ENCODE results near the gene UNC5B.
A peak's percentile ranks its signal among the peaks of the same experiment; 100 is the strongest.

The UNC5B gene

DNA sequence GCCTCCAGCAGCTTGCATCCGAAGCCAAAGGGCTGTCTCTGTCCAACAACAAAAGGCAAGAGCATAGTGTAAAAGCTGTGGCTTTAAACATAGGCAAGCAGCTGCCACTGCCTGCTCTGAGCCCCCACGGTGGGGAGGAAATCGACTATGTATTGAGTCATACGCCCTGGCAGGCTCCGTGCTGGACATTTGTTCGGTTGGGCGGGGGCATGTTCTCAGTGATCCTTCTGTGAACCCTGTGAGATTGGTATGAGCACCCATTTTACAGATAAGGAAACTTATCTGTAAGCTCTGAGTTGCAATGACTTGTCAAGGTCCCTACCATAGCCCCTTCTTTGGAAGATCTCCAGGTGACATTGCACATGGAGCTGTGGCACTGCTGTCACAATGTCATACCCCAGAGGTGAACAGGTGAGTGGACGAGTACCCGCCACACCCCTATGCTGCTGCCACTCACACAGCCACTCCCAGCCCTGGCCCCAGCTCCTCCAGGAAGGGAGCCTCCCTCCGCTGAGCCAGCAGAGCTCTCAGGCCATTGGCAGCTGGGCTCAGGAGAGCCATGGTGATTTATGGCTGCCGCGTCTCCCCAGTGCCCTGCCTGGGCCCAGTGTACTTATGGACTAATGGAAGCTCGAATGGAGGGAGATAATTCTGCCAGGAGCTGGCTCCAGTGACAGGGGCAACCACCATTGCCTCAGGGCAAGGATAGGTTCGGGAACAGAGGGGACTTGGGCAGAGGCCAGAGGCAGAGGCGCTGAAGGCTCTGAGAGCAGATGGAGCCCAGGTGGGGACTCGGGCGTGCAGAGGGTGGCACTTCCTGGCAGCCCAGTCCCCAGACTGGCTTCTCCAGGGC lies 43.7 kb downstream of the UNC5B start:
- DNase-seq = peak; percentile 79

DNA sequence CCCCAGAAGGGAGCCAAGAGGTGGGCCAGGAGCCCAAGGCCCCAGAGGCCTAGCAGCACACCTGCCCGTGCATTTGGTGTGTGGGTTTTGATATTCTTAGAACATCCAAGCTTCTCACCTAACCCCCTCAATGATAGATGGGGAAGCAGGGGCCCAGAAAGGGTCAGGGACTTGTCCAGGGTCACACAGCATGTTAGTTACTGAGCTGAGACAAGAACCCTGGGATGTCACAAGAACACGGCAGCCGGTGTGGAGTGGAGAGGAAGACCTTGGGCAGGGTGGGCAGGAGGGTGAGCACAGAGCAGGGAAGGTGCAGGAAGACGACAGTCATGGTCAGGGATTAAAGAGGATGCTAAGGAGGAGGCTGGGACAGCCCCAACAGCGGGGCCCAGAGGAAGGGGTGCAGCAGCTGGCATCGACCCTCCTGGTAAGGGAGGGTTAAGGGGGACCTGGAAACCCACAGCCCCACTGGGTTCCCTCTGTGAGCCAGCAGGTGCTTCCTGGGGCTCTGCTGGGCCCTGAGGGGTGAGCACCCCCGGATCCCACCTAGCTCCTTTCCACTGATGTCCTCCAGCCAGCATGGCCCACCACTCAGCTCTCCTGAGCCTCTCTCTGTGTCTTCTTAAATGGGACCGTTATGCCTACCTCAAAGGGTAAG lies 44.4 kb downstream of the UNC5B start:
- DNase-seq = no peak

DNA sequence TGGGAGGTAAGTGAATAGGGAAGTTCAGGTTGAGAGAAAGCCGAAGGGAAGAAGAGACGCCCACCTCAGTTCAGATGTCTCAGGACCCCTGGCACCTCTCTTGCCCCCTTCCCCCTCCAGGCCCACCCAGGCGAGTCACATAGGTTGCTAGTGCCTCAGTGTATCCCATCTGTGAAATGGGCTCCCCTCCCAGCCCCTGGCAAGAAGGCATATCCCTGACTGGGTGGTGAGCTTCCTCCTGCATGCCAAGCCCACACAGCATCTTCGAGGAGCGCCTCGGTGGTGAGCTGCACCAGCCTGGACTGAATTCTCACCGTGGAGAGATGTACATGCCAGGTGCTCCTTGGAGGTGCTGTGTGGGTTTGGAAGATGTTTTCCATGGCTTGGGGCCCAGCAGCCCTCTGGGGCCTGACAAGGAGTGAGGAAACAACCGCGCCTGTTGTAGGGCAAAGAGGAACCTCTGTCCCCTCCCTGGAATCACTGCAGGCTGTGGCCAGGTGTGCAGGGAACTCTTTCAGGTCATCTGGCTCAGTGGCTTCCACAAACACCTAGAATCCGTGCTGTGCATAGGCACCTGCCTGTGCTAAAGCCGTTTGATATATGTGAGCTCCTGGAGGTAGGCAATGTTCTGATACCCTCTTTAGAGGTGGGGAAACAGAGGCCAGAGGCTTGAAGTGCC lies 45.1 kb downstream of the UNC5B start:
- no peak for DNase-seq

DNA sequence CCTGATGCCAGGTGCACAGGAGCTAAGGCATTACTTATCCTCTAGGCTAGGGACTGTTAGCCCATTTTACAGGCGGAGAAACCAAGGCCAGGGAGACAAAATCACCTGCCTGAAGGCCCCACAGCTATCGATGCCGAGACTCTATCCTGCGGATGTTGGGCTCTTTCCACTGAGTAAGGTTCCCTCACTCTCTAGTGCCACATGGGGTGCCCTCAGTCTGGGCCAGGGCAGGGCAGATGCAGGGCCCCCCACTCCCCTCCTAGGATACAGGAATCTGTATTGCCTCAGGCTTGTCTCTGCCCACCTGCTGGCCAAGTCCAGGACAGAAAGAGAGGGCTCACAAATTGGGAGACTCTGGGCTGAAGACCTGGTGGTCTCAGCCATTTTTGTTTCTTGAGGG lies 45.7 kb downstream of the UNC5B start:
- no peak for DNase-seq

DNA sequence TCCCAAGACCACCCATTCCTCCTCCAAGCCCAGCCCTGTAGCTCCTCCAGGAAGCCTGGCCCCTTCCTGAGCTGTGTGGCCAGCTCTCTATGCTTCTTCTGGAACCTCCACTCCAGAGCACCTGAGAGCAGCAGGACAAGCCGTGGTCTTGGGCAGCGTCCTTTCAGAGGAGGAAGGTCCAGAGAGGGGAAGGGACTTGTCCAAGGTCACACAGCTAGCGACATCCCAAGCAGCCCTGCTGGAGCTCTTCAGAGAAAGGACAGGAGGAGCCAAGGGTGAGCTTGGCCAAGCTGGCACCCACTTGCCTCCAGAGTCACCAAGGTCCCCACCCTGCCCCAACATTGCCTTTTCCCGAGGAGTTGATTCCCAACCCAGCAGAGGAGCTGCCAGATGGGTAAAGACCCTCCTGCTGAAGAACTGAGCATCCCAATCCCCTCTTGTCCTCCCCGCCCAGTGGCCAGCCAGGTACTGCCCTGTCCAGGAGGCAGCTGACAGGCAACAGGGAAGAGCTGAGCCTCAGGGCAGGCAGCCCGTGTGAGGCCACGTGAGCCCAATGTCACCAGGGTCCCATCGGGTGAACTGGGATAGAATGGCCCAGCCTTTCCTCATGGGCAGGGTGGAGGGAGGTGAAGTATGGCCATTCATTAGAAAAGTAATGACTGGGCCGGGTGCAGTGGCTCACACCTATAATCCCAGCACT lies 46.2 kb downstream of the UNC5B start:
- no peak for DNase-seq

DNA sequence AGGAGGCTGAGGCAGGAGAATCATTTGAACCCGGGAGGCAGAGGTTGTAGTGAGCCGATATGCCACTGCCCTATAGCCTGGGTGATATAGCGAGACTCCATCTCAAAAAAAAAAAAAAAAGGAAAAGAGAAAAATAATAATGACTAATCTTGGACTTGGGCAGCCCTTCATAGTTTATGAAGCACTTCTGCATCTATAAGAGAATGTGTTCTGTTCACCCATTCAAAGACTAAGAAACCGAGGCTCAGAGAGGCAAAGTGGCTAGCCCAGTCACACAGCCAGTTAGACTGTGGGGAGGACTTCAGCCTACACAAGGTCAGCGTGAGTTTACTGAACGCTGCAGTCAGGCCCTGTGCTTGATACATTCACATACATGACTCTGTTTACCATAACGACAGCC lies 46.9 kb downstream of the UNC5B start:
- DNase-seq = no peak

DNA sequence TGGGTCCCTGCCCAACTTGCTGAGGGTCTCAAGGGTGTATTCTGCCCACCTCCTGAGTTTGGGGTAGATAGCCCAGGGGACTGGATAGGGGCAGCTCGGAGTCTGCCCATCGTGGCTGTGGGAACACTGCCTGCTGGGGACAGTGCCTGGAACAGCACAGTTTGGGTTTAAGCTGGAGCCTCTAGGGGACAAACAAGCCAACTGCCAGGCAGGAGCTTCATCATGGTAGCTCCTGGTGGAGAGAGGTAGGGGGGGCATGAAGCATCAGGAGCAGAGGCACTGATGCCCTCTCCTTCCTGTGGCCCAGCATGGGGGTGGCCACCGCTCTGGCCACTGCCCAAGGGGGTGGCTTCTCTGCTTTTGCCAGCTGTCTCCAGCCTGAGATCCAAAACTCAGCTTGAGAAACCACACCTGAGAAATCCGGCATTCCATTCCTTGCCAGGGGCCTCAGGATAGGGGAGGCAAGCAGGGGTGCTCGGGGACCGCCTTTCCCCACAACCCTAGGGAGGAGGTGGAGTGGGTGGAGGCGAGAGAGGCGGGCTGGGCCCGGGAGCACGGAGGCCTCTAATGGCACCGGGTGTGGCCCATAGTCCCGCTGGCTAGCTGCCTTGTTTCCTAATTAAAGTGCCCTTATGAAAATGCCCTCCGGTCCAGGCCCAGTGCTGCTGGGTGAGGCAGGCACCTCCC lies 47.6 kb downstream of the UNC5B start:
- no peak for DNase-seq

DNA sequence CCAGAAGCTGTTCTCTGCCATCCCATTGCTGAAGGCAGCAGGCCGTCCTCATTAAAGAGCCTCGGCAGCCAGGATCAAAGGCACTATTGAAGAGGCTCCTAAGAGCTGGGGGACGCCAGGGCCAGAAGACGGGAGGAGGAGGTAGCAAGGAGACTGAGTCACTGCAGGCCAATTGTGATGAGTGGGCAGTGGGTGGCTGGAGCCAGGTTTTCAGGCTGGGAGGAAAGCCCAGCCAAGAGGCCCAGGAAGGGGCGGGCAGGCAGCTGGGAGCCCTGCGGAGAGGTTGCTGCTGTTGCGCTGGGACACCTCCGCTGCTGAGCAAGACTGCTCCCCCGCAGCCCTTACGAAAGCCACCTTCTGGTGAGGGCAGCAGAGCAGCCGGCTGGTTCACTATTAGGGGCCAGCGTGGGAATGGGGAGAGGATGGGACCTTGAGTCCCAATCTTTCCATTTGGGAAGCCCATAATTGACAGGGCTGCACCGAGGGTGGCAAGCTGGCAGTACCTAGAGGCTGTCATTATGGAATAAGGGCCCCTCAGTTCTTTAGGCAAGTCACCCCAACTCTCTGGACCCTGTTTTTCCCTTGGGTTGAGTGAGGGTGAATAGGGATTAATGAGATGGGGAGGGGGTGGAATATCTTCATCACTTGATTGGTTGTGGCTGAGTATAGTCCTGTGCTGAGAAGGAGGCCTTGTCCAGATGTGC lies 48.4 kb downstream of the UNC5B start:
- DNase-seq = no peak

DNA sequence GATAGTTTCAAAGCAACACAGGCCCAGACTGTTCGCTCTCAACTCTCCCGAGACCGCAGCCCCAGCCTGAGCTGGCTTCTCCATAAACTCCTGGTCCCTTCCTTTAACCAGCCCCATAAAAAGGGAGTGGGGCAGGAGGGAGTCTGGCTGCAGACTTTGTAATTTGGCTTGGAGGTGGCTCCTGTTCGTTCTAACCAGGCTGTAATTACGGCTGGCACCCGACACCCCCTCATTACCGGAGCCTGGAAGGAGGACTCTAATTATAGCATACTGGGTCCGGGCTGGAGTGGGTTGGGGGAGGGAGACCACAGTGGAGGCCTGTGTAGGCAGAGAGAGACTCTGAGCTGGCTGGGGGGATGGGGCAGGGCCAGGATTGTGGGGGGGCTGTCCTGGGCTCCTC lies 49.7 kb downstream of the UNC5B start:
- no peak for DNase-seq

DNA sequence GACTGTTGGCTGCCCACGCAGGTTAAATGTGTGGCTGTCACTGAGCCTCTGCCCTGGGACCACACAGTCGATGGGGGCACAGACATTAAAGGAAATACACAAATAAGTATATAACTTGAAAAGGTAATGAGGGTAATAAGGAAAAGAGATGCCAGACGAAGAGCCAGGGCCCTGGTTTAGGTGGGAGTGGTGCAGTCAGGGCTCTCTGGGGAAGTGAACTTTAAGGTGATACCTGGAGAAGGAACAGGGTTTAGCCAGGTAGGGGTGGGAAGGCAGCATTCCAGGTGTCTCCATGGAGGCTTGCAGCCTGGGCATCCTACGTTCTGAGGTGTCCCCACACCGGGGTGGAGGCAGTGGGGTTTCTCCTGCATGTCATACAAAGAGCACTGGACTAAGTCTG lies 50.4 kb downstream of the UNC5B start:
- DNase-seq = no peak

DNA sequence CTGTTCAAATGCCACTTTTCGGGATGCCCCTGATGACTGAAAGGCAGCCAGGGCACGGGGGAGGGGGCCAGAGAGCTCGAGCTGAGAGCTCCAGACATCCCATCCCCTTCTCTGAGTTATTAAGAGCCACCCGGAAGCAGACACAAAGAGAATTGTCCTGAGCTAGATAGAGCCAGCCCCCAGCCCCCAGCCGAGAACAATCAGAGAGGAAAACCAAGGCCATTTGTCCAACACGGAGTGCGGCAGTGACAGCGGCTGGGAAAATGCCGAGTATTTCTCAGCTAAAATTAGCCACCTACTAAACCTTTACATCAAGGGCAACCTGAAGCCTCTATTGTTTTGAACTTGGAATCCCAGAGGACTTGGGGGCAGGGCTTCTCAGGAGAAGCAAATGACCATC lies 51.0 kb downstream of the UNC5B start:
- no peak for DNase-seq

DNA sequence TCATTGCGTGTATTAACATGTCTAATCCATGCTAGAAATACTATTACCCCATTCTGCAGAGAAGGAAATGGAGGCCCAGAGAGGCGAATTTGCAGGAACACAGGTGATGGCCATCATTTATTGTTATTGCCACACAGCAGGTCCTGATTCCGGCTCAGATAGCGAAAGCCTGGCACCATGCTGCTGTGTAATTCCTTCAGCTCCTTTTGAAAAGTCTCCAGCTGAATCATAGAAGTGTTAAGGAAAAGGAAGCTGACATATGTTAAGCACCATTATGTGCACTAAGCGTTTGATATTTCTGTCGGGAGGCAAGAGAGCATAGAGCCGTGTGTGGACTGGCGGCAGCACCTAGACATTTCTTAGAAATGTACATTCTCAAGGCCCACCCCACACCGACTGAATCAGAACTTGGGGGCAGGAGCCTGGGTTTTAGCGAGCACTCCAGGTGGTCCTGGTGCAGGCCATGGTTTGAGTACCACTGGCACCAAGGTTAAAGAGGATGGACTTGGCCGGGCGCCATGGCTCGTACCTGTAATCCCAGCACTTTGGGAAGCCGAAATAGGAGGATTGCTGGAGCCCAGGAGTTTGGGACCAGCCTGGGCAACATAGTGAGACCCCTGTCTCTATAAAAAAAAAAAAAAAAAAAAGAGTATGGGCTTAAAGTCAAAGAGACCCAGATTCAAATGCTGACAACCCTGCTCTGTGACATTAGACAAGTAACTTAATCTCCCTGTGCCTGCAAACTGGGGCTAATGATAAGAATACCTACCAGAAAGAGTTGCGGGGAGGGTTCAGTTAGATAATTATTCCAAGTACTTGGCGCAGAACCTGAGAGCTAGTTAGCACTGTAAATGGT lies 52.2 kb downstream of the UNC5B start:
- DNase-seq = no peak

DNA sequence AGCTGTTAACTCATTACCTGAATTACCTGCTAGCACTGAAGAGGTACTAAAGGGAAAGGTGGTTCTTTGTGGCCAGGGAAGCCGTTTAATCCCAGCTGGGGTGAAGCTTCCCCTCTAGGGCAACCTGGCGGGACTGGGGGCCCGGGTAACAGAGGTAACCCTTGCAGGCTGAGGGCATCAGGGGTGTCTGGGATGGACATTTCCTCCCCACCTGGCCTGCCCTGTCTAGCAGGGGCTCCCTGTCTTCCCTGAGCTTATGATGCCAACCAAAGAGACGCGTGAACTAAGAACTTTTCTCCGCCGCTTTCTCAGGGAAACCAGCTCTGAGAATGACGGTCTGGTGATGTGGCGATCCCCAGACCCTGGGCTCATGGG lies 52.8 kb downstream of the UNC5B start:
- no peak for DNase-seq

DNA sequence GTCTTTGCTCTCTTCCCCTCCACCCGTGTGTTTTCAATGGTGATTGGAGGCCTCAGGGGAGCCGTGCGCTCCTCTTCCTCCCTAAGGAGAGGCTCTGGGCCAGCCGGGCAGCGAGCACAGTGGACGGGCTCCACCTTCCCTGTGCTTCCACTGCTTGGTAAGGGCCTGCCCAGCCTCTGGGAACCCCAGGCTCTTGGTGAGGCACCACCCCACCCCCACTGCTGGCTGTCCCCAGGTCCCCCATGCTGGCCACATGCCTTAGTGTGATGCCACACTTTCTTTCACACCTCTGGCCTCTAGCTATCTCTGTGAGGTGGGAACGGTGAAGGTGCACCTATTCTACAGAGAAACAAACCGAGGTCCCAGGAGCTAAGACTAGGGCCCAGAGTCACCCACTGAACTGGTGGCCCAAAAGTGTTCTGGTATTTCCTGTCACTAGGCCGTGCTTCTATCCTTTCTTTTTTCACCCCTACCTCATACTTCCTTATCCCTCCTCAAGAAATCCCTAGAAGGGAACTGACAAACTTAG lies 53.3 kb downstream of the UNC5B start:
- no peak for DNase-seq

DNA sequence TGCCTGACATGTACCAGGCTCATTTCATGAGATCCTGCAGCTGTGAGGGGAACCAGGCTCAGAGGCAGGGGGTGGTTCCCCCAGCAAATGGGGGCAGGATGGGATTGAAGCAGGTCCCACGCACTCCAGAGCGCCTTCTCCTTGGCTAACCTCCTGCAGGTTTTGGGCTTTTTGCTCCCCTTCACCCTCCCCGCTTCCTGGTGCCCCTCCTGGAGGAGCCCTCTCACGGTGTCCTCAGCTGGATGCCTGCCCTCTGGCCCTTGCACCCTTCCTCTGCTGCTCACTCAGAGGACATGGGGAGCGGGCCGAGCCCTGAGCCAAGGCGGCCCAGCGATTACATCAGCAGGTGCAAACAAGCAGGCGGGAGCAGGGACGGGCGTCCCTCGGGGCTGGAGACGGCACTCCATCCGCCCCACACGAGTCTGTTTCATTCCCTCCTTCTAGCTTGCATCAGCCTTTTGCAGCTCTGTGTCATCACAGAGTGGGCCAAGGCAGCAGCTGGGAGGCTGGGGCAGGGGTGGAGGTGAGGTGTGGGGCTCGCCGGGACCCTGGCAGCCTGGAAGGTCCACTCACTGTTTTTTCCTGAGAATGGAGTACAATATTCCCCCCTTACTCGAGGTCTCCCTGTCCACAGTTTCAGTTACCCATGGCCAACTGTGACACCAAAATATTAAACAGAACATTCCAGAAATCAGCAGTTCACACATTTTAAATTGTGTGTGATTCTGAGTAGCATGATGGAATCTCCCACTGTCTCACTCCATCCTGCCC lies 54.0 kb downstream of the UNC5B start:
- peak; percentile 42 for DNase-seq

DNA sequence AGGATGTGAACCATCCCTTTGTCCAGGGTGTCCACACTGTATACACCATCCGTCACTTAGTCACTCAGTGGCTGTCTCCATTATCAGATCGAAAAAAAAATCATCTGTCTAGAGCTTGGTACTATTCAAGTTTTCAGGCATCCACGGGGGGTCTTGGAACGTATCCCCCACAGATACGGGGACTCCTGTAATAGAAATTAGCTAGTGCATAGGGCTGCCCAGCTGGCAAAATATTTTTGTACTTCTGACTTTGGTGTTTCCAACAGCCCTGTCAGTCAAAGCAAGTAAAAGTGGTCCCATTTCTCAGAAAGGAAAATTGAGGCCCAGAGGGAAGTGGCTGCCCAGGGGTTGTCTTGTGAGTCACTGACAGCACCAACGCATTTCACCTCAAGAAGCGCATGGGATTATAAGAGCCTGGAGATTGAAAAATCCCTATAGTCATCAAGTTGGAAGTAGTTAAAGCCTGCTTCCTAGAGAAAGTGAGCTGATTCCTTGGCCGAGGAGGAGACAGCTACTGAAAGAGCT lies 54.6 kb downstream of the UNC5B start:
- DNase-seq = no peak

DNA sequence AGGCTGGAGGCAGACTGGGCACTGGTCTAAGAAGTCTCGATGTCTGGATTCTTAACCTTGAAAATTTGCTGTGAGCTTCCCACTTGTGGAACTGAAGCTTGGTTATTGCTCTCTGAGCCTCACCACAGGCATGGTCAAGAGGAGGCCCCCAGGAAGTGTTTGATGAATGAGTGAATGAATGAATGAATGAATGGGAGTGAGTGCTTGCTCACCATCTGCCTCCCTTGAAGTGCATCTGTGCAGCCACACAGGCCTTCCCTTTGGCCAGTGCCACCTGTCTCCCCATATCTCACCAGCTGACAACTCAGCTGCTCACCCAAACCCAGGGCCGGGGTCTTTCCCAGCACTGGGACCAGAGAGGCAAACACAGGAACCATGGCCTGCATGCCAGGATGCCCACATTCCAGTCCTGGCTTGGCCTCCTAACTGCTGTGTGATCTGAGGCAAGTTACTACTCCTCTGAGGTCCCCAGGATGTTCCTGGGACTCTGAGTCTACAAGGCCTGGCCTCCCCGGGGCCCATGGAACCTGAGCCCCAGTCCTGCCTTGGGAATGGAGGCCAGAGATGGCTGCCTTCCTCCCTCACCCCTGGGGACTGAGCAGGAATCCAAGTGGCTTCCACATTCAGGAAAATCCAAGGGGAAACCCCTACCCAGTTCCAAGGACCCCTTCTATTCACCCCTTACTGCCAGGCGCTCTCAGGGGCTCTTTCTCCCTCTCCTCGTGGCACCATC lies 55.3 kb downstream of the UNC5B start:
- DNase-seq = no peak

DNA sequence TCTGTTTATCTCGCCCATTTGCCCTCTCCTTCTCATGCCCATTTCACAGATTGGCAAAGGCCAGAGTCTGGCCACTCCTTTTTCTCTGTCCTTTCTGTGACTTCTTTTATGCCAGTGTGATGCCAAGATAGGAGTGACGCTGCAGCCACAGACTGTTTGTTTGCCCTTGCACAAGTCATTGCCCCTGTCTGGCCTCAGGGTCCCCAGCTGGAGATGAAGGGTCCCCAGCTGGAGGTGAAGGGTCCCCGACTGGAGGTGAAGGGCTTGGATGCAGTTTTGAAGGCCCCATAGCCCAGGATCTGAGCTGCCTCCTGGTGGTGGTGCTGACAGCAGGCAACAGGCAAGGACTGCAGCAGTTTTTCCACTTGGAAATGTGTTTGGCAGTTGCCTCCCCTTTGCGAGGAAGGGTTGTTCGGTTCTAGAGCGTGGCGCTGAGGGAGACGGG lies 55.9 kb downstream of the UNC5B start:
- DNase-seq = peak; percentile 18

DNA sequence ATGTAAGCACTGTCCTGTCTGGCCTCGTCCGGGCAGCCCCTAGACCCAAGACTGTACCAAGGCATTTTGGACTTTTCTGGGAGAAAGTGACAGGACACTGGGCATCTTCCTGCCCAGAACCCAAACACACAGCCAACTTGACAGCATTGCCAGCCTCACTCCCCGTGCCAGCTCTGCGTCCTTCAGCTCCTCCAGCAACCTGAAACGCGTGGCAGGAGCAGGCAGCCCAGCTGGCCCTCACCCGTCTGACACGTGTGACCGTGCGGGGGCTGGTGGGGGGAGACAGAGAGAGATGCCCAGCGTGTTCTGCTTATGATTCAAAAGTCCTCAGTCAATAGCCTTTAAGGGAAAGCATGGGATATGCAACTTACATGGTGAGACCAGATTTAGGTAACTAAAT lies 56.4 kb downstream of the UNC5B start:
- DNase-seq = no peak
